Activated CD4-positive, alpha-beta T cell treated with anti-CD3 and anti-CD28 coated beads, Interleukin-10, Interleukin-2, amounts not matched to agents 100 ng/mL and 50 ng/mL, durations not matched to agents 16 hours and 8 hours (primary cell): ENCODE results near the gene CCDC182.

ENCODE experiments used
- DNase-seq: peaks from one replicate; pipeline ENCODE4 v3.0.0-alpha.2; 2020

Gene CCDC182

GRCh38 chr17:57726213-57726790 lies 18.8 kb downstream of the CCDC182 start:
- DNase-seq = no peak

GRCh38 chr17:57724729-57725125 lies 20.4 kb downstream of the CCDC182 start:
- no peak for DNase-seq

DNA sequence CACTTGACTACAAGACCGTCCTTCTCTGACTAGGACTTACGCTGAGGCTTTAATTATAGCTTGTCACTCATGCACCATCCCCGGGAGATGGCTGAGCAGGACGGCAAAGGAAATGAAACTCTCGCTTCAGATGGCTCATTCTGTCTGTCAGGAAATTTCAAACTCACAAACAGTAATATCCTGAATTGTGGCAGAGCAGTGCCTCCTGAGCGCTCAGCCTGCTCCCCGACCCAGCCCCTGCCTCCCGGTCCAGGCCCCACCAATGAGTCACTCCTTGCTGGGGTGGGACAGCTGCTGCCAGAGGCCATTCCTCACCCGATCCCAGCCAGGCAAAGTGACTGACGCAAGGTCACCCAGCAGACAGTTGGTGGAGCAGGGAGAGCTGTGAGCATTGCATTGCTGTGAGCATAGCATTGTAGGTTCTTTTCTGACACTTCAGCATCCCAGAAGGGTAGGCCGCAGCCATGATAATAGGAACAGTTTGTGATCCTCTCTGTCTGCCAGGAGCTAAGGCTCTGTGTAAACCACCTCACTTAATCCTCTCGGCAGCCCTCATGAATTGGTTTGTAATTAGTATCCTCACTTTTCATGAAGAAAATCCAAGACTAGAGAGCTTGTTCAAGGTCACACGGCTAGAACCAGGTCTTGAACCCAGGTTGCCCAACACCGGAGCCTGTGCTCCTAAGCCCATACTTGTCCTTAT lies 20.9 kb downstream of the CCDC182 start:
- DNase-seq = peak; percentile 9

DNA sequence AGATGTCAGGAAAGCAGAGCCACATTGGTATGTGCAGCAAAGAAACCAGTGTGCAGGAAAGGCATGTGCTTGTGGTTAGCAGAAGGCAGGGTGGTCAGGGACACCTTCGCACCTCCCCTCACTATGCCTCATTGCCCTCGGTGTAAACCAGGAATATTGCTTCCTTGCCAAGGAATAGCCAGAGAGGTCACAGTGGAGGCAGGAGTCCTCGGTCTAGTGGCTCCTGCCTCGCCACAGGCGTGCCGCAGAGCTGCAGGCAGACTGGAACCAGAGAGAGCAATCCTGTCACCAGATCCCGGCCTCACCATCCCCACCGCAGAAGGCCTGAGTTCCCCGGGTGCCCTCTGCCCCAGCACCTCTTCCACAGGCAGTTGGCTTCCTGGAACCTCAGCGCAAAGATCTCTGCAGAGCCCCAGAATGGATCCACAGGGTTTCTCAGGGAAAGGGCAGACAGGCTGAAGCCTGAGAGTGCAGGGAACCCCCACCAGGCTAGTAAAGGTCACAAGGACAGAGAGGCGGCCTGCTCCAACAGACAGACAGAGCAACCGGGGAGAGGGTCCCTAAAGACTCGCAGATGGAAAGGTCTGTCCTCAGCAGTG lies 21.6 kb downstream of the CCDC182 start:
- no peak for DNase-seq

GRCh38 chr17:57722704-57723043 lies 22.4 kb downstream of the CCDC182 start:
- no peak for DNase-seq

GRCh38 chr17:57721967-57722703 lies 23.0 kb downstream of the CCDC182 start:
- no peak for DNase-seq

DNA sequence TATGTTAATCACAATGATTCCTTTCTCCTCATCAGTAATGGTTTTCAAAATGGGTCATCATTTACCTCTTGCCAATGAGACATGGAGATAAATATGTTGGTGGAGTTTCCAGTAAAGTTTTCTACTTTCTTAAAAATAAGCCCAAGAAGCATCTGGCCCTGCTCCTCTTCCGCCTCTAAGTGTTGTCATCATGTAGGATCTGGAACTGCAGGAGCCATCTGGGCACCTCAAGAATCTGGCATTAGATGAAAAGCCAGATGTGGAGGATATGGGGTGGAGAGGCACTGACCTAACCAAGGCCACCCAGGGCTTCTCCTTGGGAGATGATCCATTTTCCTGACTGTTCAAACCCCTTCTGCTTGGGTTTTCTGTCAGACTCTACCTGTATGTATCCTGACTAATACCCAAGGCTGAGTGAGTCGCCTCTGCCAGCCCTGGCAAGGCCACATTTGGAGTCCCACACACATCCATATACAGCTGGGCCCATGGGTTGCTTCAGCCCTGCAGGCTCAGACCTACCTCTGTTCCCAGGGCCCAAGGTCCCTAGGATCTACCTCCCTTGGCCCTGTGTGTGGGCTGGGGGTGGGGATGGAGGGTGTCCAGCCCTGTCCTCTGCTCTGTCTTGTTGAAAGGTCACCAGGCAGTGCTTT lies 24.6 kb downstream of the CCDC182 start:
- DNase-seq = no peak

- no peak for DNase-seq
Observed at GRCh38 chr17:57718878-57719277, 26.2 kb downstream of the CCDC182 start.

DNA sequence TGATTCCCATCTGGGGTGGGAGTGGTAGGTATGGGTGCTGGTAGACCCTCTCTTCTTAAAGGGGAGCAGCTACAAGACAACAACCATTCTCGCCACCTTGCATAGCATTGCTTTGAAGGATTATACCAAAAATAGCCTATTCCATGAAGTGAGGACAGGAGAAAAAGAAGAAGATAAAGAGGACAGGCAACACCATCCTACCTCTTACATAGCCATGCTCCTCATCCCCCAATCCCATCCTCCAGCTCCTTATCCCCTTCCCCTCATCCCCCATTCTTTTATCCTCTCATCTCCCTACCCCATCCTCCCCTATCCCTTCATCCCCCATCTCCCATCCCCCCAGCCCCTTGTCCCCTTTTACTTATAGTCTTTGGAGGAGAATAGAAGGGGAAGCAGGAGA lies 29.1 kb downstream of the CCDC182 start:
- no peak for DNase-seq

- DNase-seq = no peak
Observed at GRCh38 chr17:57714665-57715180, 30.4 kb downstream of the CCDC182 start.

DNA sequence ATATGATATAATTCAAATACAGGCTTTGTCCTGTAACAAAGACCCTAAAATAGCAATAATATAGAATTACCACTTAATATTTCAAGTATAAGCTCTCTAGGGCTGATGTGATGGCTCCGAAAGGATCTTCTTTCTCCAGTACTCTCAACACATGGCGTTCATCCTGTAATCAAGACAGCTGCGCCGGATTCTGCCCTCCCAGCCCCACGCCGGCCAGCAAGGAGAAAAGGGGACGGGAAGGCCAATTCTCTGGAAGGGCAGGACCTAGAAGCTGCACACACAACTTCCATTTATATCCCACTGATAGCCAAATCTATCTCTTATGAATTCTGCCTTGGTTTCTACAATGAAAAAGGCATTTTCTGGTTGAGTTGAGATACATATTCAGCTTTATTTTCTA lies 32.0 kb downstream of the CCDC182 start:
- DNase-seq = no peak

DNA sequence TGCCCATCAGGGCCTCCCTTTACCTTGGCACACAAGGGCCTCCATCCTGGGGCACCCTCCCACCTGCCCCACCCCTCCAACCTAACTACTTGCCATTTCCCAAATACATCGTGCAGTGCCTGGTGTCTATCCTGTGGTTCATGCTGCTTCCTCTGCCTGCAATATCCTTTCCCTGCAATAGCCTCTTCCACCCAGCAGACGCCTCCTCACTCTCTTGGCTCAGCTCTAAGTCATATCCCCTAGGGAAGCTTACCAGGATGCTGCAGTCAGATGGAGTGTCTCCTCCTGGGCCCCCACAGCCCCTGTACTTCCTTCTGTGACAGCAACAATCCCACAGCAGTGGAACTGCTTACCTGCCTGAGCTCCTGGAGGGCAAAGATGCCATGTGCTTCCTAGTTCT lies 36.7 kb downstream of the CCDC182 start:
- DNase-seq = no peak

- DNase-seq = no peak
Observed at GRCh38 chr17:57707892-57708291, 37.2 kb downstream of the CCDC182 start.

- DNase-seq = no peak
Observed at GRCh38 chr17:57706761-57707160, 38.3 kb downstream of the CCDC182 start.

- no peak for DNase-seq
Observed at GRCh38 chr17:57705921-57706695, 39.0 kb downstream of the CCDC182 start.

GRCh38 chr17:57704448-57704847 lies 40.7 kb downstream of the CCDC182 start:
- DNase-seq = no peak

GRCh38 chr17:57703273-57703672 lies 41.8 kb downstream of the CCDC182 start:
- DNase-seq = no peak

GRCh38 chr17:57701124-57701523 lies 44.0 kb downstream of the CCDC182 start:
- no peak for DNase-seq

DNA sequence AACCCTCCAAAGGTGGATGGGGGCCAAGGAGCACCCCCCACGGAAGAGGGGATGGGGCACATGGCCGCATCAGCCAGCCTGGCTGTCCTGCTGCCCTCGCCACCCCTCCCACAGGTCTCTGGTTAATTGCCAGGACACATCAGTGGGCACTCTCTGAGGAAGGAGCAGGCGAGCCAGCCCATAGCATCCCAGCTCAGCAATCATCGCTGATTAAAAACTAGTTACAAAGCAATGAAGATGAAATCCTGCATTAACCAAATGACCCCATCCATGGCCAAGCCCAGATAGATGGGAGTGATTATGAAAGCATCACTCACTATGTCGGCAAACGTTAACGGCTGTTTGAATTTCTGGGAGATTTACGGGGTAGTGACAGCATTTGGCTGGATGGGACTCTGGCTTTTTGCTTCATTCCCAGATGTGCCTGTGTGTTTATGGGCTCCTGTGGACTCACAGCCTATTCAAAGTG lies 45.3 kb downstream of the CCDC182 start:
- DNase-seq = no peak

- no peak for DNase-seq
Observed at GRCh38 chr17:57697891-57698711, 47.0 kb downstream of the CCDC182 start.

- no peak for DNase-seq
Observed at GRCh38 chr17:57697197-57697596, 47.9 kb downstream of the CCDC182 start.
